HG02981 (cell line): ENCODE data around the gene SCART1.
"Not testable (repeated sequence)": the region's sequence is repeated elsewhere in the genome, so short reads cannot be mapped to it uniquely, and the experiment has no call there.

Experiments
- ATAC-seq: cut with Tn5 transposase; IDR thresholded peaks from one replicate; pipeline ENCODE4 v1.9.1; 2021; ENCODE audit warnings: mild to moderate bottlenecking, moderate library complexity; ENCODE audit not compliant: unreplicated experiment

The SCART1 gene

DNA sequence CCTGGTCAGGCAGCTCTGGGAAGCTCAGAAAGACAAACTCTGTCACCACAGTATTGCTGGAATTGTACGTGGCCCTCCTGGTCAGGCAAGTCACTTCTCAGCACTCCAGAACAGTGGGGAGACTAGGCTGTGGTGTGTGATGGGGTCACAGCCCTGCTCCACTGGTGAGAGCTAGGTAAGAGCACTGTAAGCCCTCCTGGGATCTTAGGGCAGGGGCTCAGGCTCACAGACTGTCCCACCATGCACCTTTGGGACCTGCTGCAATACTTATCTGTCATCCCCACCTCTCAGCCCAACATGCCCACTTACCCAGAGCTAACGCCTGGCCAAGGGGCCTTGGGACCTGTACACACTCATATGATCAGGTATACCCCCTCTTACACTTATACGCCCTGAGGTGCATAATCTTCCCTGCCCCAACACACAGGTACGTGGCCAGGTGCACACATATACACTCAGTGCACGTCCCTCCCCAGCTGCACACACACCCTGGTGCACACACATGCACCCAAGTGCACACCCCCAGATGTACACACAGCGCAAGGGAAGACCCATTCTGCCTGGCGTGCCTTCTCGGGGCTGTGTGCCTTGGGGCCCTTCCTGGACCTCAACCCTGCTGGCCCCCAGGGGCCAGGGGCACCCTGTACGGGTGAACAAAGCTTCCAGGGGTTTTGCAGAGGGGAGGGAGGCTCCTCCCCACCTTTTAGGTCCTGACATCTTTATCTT lies 21.7 kb upstream of the SCART1 start:
- ATAC-seq = not testable (repeated sequence)

DNA sequence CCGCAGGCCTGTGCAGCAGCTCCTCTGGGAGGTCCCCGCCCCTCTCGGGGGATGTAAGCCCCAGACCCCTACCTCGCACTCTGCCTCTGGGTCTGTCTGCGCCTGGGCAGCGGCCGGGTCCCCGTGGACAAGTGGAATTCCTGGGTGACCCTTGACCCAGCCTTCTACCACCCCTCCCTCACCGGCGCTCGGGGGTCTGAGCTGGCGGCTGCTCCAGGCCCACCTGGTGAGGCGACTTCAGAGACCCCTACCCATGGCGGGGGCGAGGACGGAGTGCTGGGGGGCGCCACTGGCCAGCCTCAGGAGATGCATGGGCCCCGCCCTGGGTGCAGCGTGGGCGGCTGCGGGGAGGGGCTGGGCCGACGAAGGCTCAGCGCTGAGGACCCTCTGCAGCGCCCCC lies 21.0 kb upstream of the SCART1 start:
- not testable (repeated sequence) for ATAC-seq

DNA sequence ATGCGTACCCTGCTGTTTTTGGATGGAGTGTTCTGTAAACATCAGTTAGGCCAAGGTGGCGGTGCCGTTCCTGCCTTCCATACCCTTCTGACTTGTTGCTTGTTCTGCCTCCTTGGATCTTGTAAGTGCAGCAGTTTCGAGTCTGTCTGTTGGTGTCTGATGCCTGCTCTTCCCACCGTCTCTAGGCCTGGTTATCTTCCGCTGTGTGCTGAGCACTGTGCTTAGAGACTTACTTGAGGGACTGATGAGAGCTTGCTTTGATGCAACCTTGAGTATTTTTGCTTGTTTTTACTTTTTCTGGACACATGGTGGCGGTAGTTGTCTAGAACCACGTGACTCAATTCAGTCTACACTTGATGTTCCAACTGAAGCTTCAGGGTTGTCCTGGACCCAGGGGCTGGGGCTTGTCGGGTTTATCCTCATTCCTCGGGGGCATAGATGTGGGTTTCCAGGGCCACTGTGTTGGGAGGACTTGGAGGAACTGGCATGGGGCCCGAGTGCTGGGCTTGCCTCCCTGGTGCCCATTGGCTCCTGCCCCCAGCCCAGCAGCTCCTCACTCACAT lies 15.0 kb upstream of the SCART1 start:
- ATAC-seq = no peak

DNA sequence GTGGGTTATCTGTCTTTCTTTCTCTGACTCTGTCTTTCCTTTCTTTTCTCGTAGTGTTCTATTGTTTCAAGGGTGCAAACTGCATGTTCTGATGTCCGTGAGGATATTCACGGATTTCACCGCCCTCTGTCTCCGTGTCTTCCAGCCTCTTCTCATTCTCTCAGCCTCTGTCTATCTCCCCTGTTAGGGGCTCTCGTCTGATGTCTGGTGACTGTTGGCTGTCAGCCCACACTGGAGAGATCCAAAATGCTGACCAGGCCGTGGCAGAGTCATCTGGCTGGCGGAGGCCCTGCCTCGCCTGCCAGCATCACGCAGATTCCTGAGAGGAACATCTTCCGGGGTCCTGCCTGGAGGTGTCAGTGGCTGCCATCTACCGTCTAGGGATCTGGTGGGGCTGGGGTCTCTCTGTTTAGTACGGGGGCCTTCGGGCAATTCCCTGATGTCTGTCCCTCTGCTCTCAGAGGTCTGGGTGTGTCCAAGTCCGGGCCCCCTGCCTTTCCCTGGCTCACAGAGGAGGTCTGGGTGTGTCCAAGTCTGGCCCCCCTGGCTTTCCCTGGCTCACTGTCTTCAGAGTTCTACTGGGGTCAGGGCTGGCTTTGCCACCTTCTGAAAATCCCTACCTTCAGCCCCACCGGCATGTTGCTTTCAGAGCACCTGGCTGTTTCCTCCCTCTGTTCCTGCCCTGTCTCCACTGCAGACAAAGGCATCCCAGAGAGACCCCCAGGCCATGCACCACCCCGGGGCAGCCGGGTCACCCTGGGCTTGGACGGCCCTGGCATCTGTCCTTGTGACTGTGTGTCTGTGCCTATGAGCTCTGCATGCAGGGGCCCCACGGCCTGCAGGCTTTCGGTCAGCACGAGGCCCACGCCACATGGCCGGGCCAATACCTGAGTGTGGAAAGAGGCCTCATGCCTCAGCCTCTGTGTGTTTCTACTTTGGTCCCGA lies 14.0 kb upstream of the SCART1 start:
- ATAC-seq = no peak

DNA sequence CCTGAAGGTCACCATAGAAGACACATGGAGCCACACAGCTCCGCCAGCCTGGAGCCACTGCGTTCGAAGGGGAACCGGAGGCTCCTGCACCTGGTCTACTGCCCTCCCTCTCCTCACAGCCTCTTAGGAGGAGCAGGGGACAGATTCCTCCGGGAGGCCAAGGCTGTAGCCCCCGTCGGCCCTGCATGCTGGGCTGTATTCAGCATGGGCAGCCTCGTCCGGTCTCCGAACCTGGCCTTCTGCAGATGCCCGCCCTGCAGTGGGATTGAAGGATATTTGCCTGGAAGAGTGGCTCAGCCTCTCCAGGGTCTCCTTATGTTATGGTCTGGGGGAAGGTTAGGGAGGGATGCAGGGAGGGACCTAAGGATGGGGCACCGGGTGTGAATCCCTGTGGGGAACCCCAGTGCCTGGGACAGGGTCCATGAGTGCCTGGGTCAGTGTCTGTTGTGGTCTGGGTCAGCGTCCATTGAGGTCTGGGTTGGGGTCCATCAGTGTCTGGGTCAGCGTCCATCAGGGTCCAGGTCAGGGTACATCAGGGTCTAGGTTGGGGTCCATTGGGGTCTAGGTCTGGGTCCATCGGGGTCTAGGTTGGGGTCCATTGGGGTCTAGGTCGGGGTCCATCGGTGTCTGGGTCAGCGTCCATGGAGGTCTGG lies 13.0 kb upstream of the SCART1 start:
- no peak for ATAC-seq

DNA sequence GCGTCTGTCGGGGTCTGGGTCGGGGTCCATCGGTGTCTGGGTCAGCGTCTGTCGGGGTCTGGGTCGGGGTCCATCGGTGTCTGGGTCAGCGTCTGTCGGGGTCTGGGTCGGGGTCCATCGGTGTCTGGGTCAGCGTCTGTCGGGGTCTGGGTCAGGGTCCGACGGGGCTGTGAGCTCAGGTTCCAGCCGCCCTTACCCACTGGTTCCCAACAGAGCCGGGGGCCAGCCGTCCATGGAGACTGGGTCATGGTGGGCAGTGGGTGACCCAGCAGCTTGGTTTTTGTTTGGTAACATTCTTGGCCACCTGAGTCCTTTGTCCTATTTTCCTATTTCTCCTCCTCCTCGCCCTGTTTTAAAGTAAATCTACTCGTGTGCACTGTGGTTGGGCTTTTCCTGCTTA lies 12.4 kb upstream of the SCART1 start:
- ATAC-seq = not testable (repeated sequence)

DNA sequence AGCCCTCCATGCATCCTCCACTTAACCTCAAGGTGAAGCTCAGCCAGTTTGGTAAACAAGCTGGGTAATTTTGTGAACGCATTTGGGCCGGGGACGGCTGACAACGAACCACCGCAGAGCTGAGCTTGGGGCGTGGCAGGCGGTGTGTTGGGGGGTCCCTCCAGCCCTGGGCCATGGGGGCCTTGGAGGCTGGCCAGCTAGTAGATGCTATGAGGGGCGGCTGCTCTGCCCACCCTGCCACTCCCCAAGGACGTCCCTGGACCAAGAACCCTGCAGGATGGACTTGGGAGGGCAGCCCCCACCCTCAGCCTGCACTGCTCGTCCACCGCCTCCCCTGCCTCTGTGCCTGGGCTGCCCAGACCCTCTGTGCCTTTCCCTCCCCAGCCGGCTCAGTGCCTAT lies 12.0 kb upstream of the SCART1 start:
- ATAC-seq = no peak

DNA sequence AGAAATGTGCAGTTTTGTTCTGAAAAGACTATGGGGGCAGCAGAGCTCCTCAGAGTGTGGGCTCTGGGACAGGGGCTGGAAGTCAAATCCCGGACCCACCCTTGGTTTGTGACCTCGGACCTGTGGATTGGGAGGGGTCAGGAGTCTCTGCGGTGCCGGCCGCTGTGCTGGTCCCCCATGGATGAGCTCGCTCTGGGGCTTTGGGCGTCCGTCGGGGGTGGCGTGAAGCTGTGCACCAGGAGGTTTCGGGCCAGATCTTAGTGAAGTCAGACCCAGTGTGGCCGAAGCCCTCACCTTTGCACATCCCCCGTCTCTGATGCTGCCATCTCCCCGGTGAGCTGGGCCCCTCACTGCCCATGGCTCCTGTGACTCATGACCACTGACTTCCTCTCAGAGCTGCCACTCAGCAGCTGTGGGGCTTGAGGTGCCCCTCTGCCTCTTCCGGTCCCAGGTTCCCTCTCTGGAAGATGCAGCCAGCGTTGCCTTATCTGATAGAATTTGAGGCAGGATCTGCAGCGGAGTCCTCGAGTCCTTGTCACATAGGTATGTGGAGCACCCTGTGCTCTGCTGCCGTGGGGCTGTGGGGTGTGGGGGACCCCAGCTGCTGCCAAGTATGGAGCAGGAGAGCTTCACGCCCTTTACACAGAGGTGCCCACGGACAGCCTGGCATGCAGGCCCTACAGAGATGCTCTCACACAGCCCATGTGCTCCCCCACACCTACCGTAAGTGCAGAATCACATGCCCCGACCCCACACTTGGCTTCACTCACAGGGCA lies 11.4 kb upstream of the SCART1 start:
- no peak for ATAC-seq

DNA sequence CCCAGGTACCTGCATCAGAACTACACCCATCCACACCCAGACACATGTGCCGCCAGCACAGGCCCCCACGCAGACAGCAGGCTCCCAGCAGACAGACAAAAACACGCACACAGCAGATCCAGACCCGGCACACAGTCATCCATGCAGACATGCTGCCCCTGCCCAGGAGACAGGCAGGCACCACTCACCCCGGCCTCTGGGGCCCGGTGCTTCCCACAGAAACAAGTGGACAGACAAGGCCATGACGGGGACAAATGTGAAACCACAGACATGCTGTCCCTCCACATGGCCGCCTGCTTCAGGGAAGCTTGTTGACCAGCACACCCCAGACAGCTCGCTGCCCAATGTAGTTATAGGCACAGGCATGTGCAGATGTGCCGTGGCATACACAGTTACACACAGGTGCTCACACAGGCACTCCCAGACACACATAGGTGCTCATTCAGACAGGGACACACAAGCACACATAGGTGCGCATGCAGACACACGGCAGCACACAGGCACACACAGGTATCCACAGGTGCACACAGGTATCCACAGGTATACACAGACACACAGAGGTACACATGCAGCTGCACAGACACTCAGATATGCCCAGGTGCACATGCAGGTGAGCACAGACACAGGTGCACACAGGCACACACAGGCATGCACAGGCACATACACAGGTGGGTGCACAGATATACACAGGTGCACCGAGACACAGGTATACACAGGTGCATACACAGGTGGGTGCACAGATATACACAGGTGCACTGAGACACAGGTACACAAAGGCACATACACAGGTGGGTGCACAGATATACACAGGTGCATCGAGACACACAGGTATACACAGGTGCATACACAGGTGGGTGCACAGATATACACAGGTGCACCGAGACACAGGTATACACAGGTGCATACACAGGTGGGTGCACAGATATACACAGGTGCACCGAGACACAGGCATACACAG lies 10.5 kb upstream of the SCART1 start:
- no peak for ATAC-seq

DNA sequence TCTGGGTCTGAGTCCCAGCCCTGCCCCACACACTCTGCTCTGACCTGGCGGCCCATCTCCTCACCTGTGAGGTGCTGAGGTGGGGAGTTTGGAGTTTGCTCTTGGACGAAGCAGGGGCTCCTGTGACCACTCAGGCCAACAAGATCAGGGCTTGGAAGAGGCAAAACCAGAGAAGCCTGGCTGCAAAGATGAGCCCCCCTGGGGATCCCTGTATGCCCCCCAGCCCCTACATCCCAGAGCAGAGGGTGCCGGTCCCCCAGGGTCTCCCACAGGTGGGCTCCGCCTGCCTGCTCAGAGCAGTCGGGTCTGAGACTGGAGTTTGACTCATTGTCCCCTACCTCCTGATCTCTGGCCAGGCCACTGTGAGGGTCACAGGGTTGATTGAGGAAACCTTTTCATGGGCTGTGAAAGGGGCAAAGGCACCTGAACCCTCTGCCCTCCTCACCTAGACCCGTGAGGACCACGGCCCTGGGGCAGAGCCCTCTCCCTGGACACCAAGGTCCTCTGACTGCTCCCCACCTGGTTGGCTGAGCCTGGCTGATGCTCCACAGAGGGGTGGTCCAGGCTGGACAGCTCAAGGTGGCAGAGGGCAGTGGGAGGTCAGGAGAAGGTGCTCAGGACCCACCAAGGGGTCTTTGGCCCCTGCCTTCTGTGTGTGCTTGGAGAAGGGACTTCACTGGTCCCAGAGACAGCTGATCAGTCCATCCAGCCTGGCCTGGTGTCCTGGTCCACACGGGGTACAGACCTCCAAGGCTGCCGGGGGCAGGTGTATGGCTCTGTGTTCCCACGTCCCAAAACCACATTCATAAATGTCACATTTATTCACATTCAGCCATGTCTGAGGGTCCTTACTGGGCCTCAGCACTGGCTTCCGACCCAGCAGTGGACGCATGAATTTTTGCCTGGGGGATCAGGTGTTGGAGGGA lies 9.1 kb upstream of the SCART1 start:
- ATAC-seq = no peak

DNA sequence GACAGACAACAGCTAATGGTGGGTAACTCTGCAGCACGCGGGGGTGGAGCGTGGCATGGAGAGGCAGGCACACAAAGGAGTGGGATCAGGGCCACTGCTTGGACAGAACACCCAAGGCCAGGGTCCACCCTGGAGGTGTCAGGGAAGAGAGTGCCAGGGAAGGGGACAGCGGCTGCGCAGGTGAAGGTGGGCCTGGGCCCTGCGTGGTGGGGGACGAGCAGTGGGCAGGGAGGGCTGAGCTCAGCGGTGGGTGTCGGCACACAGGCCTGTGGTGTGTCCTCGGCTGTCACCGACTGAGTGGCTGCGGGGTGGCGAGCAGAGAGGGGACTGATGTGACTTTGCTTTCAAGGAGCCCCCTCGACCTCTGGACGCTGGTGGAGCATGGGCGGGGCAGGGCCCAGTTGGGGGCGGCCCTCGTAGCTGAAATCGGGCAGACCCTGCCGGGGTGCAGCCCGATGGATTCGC lies 8.4 kb upstream of the SCART1 start:
- ATAC-seq = no peak

DNA sequence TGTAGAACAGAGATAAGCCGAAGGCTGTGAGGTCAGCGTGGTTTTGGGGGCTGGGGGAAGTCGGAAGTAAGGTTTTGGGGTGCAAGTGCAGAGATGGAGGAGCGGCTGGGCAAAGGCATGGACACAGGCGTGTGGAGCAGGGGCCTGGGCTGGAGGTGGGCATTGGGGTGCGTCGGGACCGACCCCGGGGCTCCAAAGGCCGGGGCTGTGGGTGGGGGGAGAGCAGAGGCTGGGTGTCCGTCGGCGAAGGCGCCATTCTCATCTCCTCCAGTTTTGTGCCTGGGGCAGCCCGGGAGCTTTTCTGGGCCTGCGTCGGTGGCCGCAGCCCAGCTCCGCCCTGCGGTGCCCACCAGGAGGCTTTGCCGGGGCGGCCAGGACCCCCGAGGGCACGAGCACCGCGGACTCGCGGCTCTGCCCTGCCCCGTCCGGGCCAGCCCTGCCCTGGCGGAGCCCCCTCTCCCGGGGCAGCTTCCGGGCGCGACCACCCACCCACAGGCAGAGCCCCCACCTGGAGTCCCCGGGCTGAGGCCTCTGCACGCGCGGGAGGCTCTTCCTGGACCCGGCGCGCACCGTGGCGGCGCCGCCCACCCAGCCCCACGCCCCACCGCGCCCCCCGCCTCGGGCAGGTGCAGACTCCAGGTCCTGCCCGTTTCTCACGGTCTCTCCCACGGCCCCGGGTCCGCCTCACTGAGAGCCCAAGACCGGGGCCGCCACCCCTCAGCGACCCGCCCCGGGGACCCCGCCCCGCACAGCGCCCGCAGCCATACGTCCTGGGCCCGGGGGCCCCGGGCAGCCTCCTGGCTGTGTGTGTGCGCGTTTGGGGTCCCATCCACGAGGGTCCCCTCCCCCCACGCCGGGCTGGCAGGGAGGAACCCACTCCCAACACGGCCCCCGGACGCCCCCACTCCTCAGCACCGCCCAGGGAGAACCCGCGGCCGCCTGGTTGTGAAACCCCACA lies 7.7 kb upstream of the SCART1 start:
- no peak for ATAC-seq

DNA sequence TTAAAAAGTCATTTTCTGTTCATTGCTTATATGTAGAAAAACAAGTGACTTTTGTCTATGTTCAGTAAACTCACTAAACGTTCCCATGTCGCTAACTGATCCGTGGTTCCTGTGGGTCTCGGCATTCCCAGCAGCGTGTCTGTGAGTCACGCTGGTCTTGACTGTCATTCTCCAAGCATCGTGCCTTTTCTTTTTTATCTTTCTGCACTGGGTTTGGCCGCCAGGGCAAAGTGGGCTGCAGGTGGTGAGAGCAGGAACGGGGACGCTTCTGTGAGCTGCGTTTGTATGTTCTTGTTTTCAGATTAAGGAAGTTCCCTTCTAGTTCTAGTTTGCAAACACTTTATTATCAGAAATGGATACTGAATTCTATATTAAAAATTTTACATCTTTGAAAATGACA lies 6.8 kb upstream of the SCART1 start:
- no peak for ATAC-seq

DNA sequence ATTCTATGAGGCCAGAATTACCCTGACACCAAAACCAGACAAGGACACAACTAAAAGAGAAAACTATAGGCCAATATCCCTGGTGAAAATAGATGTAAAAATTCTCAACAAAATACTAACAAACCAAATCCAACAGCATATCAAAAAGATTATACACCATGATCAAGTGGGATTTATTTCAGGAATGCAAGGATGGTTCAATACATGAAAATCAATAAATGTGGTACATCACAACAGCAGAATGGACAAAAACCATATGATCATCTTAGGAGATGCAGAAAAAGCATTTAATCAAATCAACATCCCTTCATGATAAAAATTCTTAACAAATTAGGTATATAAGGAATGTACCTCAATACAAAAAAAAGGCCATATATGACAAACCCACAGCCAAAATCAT lies 5.6 kb upstream of the SCART1 start:
- no peak for ATAC-seq

DNA sequence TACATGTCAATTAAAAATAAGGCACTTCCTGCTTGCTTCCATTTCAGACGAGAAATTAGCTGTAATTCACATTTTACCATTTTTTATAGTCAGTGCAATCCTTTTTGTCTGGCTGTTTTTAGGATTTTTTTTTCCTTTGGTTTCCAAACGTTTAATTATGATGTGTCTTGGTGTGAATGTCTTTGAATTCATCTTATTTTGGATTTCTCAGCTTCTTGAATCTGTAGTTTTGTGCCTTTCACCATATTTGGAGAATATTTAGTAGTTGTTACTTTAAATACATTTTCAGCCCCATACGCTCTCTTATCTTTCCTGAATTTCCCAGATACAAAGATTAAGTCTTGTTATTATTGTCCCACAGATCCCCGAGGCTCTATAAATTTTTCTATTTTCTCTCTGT lies 2.4 kb upstream of the SCART1 start:
- ATAC-seq = no peak

DNA sequence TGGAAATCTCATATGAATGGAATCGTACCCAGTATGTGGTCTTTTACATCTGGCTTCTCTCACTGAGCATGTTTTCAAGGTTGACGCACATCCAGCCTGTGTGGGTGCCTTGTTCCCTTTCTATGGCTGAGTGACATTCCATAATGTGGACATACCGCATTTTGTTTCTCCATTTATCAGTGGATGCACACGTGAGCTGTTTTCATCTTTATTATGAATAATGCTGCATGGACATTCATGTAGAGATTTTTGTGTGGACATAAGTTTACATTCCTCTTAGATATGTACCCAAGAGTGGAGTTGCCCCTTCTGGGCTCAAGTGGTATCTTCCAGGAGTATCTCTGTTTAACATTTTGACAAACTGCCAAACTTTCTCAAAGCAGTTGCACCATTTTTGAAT lies 1.3 kb upstream of the SCART1 start:
- no peak for ATAC-seq

DNA sequence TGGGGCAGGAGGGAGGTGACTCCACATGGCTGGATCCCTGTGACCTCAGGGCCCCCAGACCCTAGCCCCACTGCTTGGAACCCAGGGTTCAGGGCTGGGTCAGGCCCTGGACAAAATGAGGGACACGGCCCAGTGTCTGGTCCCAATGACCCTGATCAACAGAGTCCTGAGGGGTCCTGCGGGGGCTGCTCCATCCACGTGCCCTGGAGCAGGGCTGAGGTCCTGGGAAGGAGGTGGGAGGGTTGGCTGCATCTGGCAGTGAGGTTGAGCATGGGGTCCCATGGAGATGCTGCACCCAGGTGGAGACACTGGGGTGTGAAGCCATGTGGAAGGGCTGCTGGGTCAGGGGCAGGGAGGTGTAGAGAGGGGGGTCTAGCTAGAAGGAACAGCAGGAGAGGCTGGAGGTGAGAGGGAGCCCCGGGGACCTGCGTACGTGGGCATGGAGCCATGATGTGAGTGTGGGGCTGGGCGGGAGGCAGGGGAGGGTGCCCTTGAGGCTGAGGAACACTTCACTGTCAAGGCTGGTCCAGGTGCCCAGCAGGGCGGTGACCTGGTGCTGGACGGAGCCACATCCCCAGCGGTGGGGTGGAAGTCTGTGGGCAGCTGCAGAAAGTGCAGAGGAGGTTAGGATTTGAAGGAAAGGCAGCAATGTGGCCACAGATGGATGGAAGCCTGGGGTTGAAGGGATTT lies 604 bp downstream of the SCART1 start:
- ATAC-seq = no peak
